K562 (cell line): ENCODE results near the gene ZBTB32. TPM values are rescaled to one million over a fixed set of nuclear protein-coding genes. Genes with fewer than 3 reads are reported as not detected.

Experiments
- FIP1L1 ChIP-seq: fragments of 200-400 bp; formaldehyde crosslinking; IDR thresholded peaks from 2 replicates; pipeline ENCODE4 v1.6.1; 2018; ENCODE audit warnings: mild to moderate bottlenecking, low read depth, low read length; ENCODE audit not compliant: poor library complexity, severe bottlenecking
- FOXP1 ChIP-seq: sonication (generic); formaldehyde crosslinking; IDR thresholded peaks from 2 replicates; pipeline ENCODE4 v1.8.0; 2022; ENCODE audit warnings: mild to moderate bottlenecking, missing genetic modification reagents
- KDM2B ChIP-seq: fragments of 250-450 bp; sonication (Bioruptor Pico); IDR thresholded peaks from 2 replicates; pipeline ENCODE4 v1.8.0; 2021; ENCODE audit warnings: mild to moderate bottlenecking, moderate library complexity
- KLF13 ChIP-seq: fragments of 450-650 bp; IDR thresholded peaks from 2 replicates; pipeline ENCODE4 v1.6.1; 2016; ENCODE audit warnings: missing genetic modification characterization, low read depth, mild to moderate bottlenecking, missing compliant biosample characterization, moderate library complexity, borderline replicate concordance
- RBM34 ChIP-seq: fragments of 200-400 bp; formaldehyde crosslinking; IDR thresholded peaks from 2 replicates; pipeline ENCODE4 v1.6.1; 2018; ENCODE audit warnings: low read length, borderline replicate concordance; ENCODE audit not compliant: insufficient read depth
- SMAD4 ChIP-seq: fragments of 250-450 bp; sonication (Bioruptor Pico); conservative IDR thresholded peaks from 2 replicates; pipeline ENCODE4 v1.8.0; 2021; ENCODE audit warnings: inconsistent platforms, mild to moderate bottlenecking, moderate library complexity
- polyA plus RNA-seq, 8 experiments: library from polyadenylated mRNA; depleted of rRNA in 4 of 8; stranded (reverse) in 5 of 8; unstranded in 3 of 8; fragments of >200 nt; fragmentation: Nextera tagmentation in 2 of 8; fragmentation: Illumina TruSeq in 1 of 8; extraction: Ambion mirVana in 2 of 8; extraction: Trizol in 1 of 8; gene quantifications; 2 replicates each; pipeline versions ENCODE4 v1.2.1 to v1.2.3, GENCODE V29; 2011 to 2014; ENCODE audit warnings: inconsistent platforms in 1 of 8, missing spikeins in 1 of 8
- total RNA-seq, 7 experiments: library from RNA; depleted of rRNA in 6 of 7; stranded (reverse); fragments of >200 nt in 6 of 7; fragmentation: Illumina TruSeq in 2 of 7; extraction: Trizol in 2 of 7; gene quantifications; 2 replicates each; pipeline versions ENCODE4 v1.2.1 to v1.2.3, GENCODE V29; 2011 to 2021; ENCODE audit warnings: low replicate concordance in 1 of 7
- TF ChIP-seq, protein P1 (sequence below): fragments of 450-650 bp; IDR thresholded peaks from 2 replicates; pipeline ENCODE4 v1.6.1; 2016; ENCODE audit warnings: mild to moderate bottlenecking, moderate library complexity

ZBTB32 gene
- total and polyA plus RNA-seq, 9 of the 15 experiments (the other 6 are each of a cell fraction or from before 2014, with no cell fraction given), result 0.20 TPM; not detected in 8

DNA sequence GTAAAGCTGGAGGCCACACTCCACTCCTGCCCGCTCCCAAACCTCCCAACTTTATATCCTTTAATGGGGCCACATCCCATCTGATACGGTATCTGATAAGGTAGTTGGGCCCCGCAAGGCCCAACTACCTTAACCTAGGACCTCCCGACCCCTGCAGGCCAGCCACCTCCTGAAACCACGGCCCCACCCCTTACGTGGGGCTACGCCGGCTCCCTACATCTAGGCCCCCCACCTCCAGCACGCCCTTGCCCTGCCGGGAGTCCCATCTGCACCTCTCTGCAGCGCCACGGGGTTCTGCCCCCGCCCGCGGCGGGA, 35.7 kb downstream of the ZBTB32 start (continued):
- TF ChIP-seq, protein P1, sequence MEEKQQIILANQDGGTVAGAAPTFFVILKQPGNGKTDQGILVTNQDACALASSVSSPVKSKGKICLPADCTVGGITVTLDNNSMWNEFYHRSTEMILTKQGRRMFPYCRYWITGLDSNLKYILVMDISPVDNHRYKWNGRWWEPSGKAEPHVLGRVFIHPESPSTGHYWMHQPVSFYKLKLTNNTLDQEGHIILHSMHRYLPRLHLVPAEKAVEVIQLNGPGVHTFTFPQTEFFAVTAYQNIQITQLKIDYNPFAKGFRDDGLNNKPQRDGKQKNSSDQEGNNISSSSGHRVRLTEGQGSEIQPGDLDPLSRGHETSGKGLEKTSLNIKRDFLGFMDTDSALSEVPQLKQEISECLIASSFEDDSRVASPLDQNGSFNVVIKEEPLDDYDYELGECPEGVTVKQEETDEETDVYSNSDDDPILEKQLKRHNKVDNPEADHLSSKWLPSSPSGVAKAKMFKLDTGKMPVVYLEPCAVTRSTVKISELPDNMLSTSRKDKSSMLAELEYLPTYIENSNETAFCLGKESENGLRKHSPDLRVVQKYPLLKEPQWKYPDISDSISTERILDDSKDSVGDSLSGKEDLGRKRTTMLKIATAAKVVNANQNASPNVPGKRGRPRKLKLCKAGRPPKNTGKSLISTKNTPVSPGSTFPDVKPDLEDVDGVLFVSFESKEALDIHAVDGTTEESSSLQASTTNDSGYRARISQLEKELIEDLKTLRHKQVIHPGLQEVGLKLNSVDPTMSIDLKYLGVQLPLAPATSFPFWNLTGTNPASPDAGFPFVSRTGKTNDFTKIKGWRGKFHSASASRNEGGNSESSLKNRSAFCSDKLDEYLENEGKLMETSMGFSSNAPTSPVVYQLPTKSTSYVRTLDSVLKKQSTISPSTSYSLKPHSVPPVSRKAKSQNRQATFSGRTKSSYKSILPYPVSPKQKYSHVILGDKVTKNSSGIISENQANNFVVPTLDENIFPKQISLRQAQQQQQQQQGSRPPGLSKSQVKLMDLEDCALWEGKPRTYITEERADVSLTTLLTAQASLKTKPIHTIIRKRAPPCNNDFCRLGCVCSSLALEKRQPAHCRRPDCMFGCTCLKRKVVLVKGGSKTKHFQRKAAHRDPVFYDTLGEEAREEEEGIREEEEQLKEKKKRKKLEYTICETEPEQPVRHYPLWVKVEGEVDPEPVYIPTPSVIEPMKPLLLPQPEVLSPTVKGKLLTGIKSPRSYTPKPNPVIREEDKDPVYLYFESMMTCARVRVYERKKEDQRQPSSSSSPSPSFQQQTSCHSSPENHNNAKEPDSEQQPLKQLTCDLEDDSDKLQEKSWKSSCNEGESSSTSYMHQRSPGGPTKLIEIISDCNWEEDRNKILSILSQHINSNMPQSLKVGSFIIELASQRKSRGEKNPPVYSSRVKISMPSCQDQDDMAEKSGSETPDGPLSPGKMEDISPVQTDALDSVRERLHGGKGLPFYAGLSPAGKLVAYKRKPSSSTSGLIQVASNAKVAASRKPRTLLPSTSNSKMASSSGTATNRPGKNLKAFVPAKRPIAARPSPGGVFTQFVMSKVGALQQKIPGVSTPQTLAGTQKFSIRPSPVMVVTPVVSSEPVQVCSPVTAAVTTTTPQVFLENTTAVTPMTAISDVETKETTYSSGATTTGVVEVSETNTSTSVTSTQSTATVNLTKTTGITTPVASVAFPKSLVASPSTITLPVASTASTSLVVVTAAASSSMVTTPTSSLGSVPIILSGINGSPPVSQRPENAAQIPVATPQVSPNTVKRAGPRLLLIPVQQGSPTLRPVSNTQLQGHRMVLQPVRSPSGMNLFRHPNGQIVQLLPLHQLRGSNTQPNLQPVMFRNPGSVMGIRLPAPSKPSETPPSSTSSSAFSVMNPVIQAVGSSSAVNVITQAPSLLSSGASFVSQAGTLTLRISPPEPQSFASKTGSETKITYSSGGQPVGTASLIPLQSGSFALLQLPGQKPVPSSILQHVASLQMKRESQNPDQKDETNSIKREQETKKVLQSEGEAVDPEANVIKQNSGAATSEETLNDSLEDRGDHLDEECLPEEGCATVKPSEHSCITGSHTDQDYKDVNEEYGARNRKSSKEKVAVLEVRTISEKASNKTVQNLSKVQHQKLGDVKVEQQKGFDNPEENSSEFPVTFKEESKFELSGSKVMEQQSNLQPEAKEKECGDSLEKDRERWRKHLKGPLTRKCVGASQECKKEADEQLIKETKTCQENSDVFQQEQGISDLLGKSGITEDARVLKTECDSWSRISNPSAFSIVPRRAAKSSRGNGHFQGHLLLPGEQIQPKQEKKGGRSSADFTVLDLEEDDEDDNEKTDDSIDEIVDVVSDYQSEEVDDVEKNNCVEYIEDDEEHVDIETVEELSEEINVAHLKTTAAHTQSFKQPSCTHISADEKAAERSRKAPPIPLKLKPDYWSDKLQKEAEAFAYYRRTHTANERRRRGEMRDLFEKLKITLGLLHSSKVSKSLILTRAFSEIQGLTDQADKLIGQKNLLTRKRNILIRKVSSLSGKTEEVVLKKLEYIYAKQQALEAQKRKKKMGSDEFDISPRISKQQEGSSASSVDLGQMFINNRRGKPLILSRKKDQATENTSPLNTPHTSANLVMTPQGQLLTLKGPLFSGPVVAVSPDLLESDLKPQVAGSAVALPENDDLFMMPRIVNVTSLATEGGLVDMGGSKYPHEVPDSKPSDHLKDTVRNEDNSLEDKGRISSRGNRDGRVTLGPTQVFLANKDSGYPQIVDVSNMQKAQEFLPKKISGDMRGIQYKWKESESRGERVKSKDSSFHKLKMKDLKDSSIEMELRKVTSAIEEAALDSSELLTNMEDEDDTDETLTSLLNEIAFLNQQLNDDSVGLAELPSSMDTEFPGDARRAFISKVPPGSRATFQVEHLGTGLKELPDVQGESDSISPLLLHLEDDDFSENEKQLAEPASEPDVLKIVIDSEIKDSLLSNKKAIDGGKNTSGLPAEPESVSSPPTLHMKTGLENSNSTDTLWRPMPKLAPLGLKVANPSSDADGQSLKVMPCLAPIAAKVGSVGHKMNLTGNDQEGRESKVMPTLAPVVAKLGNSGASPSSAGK, result 0 out of 2 replicates have a peak, but pooled peaks have one; percentile 9
- TF ChIP-seq FIP1L1, result peak; percentile 52
- no peak for TF ChIP-seq FOXP1 (CRISPR knock-in tag)
- 0 out of 2 replicates have a peak, but pooled peaks have one; percentile 86 for TF ChIP-seq KDM2B (CRISPR knock-in tag)
- no peak for TF ChIP-seq KLF13 (tag)
- no peak for TF ChIP-seq RBM34
- 0 out of 2 replicates have a peak, but pooled peaks have one; percentile 16 for TF ChIP-seq SMAD4 (CRISPR knock-in tag)
